ENCODE results near the gene ADSL.

The ADSL gene

GRCh38 chr22:40406063-40406890 is 60.0 kb downstream of the ADSL start:
- no peak for DNase-seq

GRCh38 chr22:40407021-40407761 is 60.9 kb downstream of the ADSL start:
- no peak for DNase-seq

GRCh38 chr22:40407831-40408717 is 61.8 kb downstream of the ADSL start:
- no peak for DNase-seq

GRCh38 chr22:40408718-40409612 is 62.7 kb downstream of the ADSL start:
- DNase-seq, result no peak

- no peak for DNase-seq
Observed at GRCh38 chr22:40409613-40410113, 63.4 kb downstream of the ADSL start.

- DNase-seq, result no peak
Observed at GRCh38 chr22:40410272-40410671, 64.0 kb downstream of the ADSL start.

GRCh38 chr22:40410731-40411505 is 64.6 kb downstream of the ADSL start:
- DNase-seq, result no peak

- DNase-seq, result no peak
Observed at GRCh38 chr22:40411506-40411861, 65.2 kb downstream of the ADSL start.

GRCh38 chr22:40412441-40412840 is 66.1 kb downstream of the ADSL start:
- DNase-seq, result no peak

GRCh38 chr22:40413873-40414272 is 67.6 kb downstream of the ADSL start:
- no peak for DNase-seq

GRCh38 chr22:40414311-40414710 is 68.0 kb downstream of the ADSL start:
- no peak for DNase-seq

GRCh38 chr22:40414838-40415505 is 68.7 kb downstream of the ADSL start:
- DNase-seq, result no peak

GRCh38 chr22:40415531-40416266 is 69.4 kb downstream of the ADSL start:
- no peak for DNase-seq

GRCh38 chr22:40416267-40416570 is 69.9 kb downstream of the ADSL start:
- no peak for DNase-seq

- no peak for DNase-seq
Observed at GRCh38 chr22:40416636-40417035, 70.3 kb downstream of the ADSL start.

- DNase-seq, result no peak
Observed at GRCh38 chr22:40417041-40417440, 70.7 kb downstream of the ADSL start.

GRCh38 chr22:40417881-40418280 is 71.6 kb downstream of the ADSL start:
- no peak for DNase-seq

- peak in 1 of 2 experiments; percentile 38 for DNase-seq
Observed at GRCh38 chr22:40418366-40419201, 72.3 kb downstream of the ADSL start.

GRCh38 chr22:40419718-40420117 is 73.4 kb downstream of the ADSL start:
- DNase-seq, result no peak

Measured in activated T-cell treated with anti-CD3 and anti-CD28 coated beads, Interleukin-2, amount 50 U/mL, for 48 hours (primary cell).